ENCODE results near the gene RPGR.

Gene RPGR

DNA sequence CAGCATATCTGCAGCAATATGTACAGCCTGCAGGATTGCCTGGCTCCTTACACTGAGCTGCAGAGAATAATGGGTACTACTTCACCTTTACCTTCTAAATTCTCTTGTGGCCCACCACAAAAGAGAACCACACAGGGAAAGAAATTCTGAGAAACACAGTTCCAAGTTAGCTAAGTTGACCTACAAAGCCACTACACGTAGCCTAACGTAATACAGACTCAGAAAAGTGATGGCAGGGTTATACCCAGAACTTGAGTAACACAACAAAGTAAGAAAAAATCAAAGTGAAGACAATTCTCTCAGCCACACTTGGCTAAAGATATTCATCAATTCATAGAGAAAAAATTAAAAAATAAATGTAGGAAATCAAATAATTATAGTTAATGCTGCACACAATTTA, 80.3 kb downstream of the RPGR start:
- no peak for DNase-seq

DNA sequence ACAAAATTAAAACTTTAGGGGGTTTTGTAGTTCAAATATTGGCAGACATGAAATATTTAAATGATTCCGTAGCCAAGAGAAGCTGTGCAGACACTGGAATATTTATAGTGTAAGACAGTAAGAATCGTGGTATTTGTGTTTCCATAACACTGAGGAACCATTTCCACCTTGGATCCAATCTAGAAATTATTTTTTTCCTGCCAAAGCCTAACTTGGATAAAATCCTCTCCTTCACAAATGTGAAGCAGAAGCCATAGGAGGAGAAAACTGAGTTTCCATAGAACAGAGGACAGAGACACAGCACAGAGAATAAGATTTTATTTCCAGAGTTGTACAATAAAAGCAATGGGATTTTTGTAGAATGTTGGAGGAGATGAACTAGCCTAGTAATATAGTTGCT, 86.8 kb downstream of the RPGR start:
- DNase-seq, result no peak

DNA sequence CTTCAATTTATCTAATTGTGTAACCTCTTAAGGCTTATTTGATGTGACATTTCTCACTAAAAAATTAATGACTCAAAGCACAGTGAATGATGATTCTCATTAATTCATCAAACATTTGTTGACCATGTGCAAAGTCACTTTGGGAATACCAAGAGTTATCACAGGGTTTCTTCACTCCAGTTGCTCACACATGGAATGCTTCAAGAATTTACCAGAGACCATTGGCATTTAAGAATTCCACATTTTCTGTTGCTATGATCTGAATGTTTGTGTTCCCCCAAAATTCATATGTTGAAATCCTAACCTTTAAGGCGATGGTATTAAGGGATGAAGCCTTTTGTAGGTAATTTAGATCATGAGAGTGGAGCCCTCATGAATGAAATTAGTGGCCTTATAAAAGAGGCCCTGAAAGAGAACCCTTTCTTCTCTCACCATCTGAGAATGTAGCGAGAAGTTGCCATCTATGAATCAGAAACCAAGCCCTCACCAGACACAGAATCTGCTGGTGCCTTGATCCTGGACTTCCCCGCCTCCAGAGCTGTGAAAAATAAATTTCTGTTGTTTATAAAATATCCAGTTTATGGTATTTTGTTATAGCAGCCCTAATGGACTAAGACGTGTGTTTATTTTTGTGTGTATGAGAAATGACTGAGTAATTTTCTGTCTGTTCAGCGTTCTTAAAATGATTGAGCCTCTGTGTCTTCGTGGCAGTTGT, 90.3 kb downstream of the RPGR start:
- no peak for DNase-seq

DNA sequence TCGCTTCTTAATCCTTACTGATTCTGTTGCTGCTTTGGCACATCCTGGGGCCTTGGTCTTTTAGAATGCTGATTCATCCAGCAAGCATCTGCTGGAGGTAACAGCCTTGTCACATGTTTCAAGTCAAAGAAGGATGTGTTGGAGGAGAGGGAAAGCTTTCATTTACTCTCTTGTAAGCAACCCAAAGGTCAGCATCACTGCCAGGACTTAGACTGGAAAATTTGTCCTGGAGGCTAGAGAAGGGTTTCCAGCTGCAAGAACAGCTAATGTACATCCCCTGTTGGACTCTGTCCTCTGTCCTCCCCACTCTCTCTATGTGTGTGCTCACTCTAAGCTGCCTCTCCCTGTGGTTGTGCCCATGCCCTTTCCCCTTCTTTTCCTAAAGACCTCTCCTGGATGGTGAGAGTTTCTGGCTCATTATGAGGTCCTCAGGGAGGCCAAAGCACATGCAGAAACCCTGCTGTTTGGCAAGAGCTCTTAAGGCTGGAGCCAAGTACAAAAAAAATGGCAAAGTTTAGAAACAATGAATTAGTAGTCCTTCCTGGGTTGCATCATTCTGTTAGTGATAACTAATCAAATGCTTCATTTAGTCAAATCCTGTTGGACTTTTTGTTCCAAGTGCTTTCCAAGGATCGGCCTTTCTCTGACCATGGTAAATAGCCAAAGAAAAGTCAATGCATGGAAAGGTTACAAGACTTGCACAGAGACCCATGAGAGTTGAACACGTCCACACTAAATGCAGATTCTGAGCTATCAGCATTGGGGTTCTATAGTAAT, 93.2 kb downstream of the RPGR start:
- DNase-seq, result no peak

DNA sequence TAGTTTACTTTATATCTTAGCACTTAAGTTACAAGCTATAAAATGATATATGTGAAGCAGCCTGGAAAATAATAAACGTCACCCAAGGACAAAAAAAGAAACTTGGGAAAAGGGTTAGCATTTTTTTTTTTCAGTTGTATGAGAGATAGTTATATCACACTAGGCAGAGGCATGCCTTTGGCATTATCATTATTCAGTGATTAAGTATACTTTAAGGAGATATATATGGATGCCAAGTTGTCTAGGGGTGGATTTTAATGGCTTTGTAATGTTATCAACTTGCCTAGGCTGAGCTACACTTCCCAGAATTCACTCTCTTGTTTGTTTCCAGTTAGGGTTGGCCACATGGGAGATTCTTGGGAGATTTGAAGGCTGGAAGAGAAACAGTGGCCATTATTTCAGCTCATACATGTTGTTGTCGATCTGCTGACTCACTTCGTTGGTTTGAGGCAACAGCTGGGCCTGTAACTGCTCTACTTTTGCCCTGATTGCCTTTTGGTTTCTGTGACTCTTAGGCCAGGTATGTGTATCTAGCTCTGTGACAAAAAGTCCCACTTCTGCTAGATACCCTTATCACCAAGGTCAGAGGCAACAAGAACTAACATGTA, 95.1 kb downstream of the RPGR start:
- no peak for DNase-seq

DNA sequence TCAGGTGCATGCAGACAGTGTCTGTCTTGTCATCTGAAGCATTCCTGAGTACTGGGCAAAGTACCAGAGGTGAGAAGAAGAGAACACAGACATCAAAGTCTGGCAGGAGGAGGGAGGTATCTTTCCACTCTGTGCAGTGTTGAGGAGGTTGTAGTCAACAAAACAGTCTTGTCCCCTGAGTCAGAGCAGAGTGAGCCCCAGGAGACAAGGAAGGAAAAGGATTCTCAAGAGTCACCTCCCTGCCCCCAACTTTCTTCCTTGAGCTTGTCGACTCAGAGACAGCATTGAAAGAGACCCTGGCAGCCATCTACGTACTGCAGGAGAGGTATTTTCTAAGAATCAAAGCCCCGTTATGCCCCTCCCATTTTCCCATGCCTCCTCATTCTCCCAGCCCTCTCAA, 102.2 kb downstream of the RPGR start:
- no peak for DNase-seq

DNA sequence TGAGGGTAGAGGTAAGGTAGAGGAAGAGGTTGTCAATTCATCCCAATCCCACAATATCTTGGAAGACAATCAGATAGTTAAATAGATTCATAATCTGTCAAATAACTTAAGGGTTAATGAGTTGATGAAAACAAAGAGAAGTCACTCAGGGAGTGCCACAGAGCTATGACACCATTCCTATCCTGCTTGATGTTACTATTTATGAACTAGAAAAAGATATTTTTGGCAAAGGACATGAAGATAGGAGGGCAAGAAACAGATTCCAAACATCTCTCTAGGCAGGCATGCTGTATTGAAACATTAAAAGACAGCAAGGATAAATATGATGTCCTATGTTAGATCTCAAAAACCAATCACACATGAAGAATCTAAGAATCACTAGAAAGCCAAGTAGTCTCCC, 103.1 kb downstream of the RPGR start:
- DNase-seq, result no peak

DNA sequence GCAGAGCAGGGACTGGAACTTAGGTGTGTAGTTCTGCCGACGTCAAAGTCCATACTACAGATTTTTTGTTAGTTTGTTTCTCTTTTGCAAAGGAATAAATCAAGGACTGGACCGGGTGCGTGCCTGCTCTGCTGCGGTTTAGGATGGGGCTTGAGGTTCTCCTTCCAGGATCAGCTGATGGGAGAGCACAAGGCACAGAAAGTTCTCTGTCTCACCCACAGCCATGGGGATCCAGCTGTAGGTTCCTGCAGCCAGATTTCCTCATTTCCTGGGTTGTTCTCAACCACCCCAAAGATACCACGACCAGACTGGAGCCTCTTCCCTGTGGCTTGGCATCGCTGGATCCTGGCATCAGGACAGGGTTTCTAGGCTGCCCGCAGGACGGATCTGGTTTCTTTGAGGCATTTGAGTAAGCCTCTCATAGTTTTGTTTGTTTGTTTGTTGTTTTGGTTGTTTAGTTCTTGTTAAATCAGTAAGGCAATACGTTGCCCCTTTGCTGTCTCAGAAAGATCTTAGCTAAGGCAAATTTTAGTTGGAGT, 105.8 kb downstream of the RPGR start:
- DNase-seq, result no peak

DNA sequence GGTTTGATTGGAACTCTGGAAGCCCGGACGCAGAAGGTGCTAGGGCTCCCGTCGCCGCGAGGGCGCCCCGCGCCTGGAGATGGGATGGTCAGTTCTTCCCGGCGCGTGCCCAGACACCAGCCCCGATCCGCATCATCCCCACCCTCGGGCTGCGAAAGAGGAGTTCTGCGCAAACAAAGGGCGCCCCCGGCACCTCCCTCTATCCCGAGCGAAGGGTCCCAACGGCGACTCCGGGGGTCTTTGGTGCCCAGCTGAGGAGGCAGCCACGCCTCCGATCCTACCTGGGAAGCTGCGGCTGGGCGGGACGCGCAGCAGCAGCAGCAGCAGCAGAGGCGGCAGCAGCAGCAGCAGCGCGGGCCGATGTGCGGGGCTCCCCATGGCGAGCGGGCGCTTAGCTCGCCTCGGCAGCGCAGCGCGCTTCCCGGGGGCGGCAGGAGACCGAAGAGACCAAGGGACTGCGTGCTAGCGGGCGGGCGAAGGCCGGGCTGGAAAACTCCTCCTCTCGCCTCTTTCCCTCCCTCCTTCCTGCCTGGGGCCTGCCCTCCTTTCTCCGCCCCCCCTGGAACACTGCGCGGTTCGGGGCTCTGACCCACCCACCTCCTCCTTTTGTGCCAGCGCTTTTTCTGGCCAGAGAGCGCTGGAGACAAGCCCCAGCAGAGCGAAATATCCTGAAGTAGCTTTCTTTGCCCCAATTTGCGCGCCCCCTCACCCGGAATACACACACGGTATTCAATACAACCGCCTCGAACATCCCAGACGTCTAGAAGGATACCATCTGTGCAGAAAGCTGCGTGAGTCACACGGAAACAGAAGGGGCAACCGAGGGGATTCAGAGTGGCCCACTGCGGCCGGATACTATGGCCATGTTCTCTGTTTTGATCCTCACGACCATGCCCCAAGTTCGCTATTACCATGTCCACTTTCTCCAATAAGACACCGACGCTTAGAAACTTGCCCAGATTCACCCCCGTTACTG, 106.6 kb downstream of the RPGR start, which contains the start of gene SRPX:
Gene SRPX, minus strand, starts transcription at position 457 of the 976 bp plus-strand sequence. Its CDS starts 79 bp downstream, at position 378.
- no peak for DNase-seq

DNA sequence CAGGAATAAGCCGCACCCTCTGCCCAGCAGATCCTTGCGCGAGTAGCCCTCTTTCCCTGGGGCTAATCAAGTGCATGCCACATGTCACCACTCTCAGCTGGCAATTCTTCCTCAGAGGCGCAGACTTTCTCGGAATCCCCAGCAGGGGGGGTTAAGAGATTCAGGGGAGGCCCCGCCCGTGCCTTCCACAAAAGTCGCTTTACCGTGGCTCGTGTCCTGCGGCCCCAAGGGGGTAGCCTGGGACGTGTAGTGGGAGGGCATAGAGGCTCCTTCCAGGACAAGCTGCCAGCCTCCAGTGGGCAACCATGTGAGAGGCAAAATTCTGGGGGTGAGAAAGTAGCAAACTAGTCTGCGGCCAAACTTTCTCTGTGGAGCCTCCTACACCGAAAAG, 107.3 kb downstream of the RPGR start:
- DNase-seq, result peak; percentile 1
